ENCODE data around the gene DLGAP1.

The DLGAP1 gene

GRCh38 chr18:3511980-3512379 lies 943.1 kb downstream of the DLGAP1 start:
- no peaks in the 10 kb centered on the region for H3K27me3 ChIP-seq (ENCODE audit: insufficient read depth, insufficient read length)
- no peak overlapping the region for H3K4me3 ChIP-seq (ENCODE audit: insufficient read length, low read depth)
- H3K9me3 ChIP-seq (ENCODE audit: insufficient read depth, low read length) = no peaks in the 10 kb centered on the region
- no peak for DNase-seq (ENCODE audit: low read depth, low spot score)
- TF ChIP-seq ZNF274 (IDR thresholded peaks at IDR 0.05; ENCODE audit: low read depth, low read length) = no peak
- no peak for TF ChIP-seq YY1 (IDR thresholded peaks at IDR 0.05; ENCODE audit: insufficient read depth, insufficient read length)
- TF ChIP-seq SUZ12 (IDR thresholded peaks at IDR 0.05; ENCODE audit: extremely low read depth, insufficient read depth, insufficient read length) = no peak
- H3K4me1 ChIP-seq (ENCODE audit: insufficient read depth, insufficient read length) = no peaks in the 10 kb centered on the region
- H3K36me3 ChIP-seq (ENCODE audit: insufficient read depth, insufficient read length, low read length) = no peaks in the 10 kb centered on the region
- no peak overlapping the region for H3K9ac ChIP-seq (ENCODE audit: insufficient read length, low read depth)

GRCh38 chr18:3510896-3511295 lies 944.2 kb downstream of the DLGAP1 start:
- no peak overlapping the region for H3K9ac ChIP-seq (ENCODE audit: insufficient read length, low read depth)
- TF ChIP-seq SUZ12 (IDR thresholded peaks at IDR 0.05; ENCODE audit: extremely low read depth, insufficient read depth, insufficient read length) (no peak), ZNF274 (IDR thresholded peaks at IDR 0.05; ENCODE audit: low read depth, low read length) (no peak), YY1 (IDR thresholded peaks at IDR 0.05; ENCODE audit: insufficient read depth, insufficient read length) (no peak)
- no peak overlapping the region for H3K4me3 ChIP-seq (ENCODE audit: insufficient read length, low read depth)
- no peaks in the 10 kb centered on the region for H3K4me1 ChIP-seq (ENCODE audit: insufficient read depth, insufficient read length)
- no peaks in the 10 kb centered on the region for H3K36me3 ChIP-seq (ENCODE audit: insufficient read depth, insufficient read length, low read length)
- no peaks in the 10 kb centered on the region for H3K27me3 ChIP-seq (ENCODE audit: insufficient read depth, insufficient read length)
- no peaks in the 10 kb centered on the region for H3K9me3 ChIP-seq (ENCODE audit: insufficient read depth, low read length)
- DNase-seq (ENCODE audit: low read depth, low spot score) = no peak

GRCh38 chr18:3510024-3510423 lies 945.1 kb downstream of the DLGAP1 start:
- Histone ChIP-seq H3K4me3 (ENCODE audit: insufficient read length, low read depth) (no peak overlapping the region), H3K27me3 (ENCODE audit: insufficient read depth, insufficient read length) (no peaks in the 10 kb centered on the region), H3K4me1 (ENCODE audit: insufficient read depth, insufficient read length) (no peaks in the 10 kb centered on the region), H3K9ac (ENCODE audit: insufficient read length, low read depth) (no peak overlapping the region), H3K36me3 (ENCODE audit: insufficient read depth, insufficient read length, low read length) (no peaks in the 10 kb centered on the region), H3K9me3 (ENCODE audit: insufficient read depth, low read length) (no peaks in the 10 kb centered on the region)
- TF ChIP-seq YY1 (IDR thresholded peaks at IDR 0.05; ENCODE audit: insufficient read depth, insufficient read length) (no peak), ZNF274 (IDR thresholded peaks at IDR 0.05; ENCODE audit: low read depth, low read length) (no peak), SUZ12 (IDR thresholded peaks at IDR 0.05; ENCODE audit: extremely low read depth, insufficient read depth, insufficient read length) (no peak)
- no peak for DNase-seq (ENCODE audit: low read depth, low spot score)

- TF ChIP-seq YY1 (IDR thresholded peaks at IDR 0.05; ENCODE audit: insufficient read depth, insufficient read length) = no peak
- TF ChIP-seq ZNF274 (IDR thresholded peaks at IDR 0.05; ENCODE audit: low read depth, low read length) = no peak
- TF ChIP-seq SUZ12 (IDR thresholded peaks at IDR 0.05; ENCODE audit: extremely low read depth, insufficient read depth, insufficient read length) = no peak
- Histone ChIP-seq H3K27me3 (ENCODE audit: insufficient read depth, insufficient read length) (no peaks in the 10 kb centered on the region), H3K36me3 (ENCODE audit: insufficient read depth, insufficient read length, low read length) (no peaks in the 10 kb centered on the region), H3K4me1 (ENCODE audit: insufficient read depth, insufficient read length) (no peaks in the 10 kb centered on the region), H3K9ac (ENCODE audit: insufficient read length, low read depth) (peak overlapping the region; percentile 52), H3K9me3 (ENCODE audit: insufficient read depth, low read length) (no peaks in the 10 kb centered on the region), H3K4me3 (ENCODE audit: insufficient read length, low read depth) (no peak overlapping the region)
- no peak for DNase-seq (ENCODE audit: low read depth, low spot score)
Measured at GRCh38 chr18:3508576-3509549, 946.2 kb downstream of the DLGAP1 start.

- Histone ChIP-seq H3K9ac (ENCODE audit: insufficient read length, low read depth) (no peak overlapping the region), H3K9me3 (ENCODE audit: insufficient read depth, low read length) (no peaks in the 10 kb centered on the region), H3K27me3 (ENCODE audit: insufficient read depth, insufficient read length) (peaks cover 5% of the 10 kb centered on the region), H3K36me3 (ENCODE audit: insufficient read depth, insufficient read length, low read length) (no peaks in the 10 kb centered on the region), H3K4me3 (ENCODE audit: insufficient read length, low read depth) (no peak overlapping the region), H3K4me1 (ENCODE audit: insufficient read depth, insufficient read length) (peaks cover 2% of the 10 kb centered on the region)
- no peak for TF ChIP-seq SUZ12 (IDR thresholded peaks at IDR 0.05; ENCODE audit: extremely low read depth, insufficient read depth, insufficient read length)
- TF ChIP-seq ZNF274 (IDR thresholded peaks at IDR 0.05; ENCODE audit: low read depth, low read length) = no peak
- no peak for TF ChIP-seq YY1 (IDR thresholded peaks at IDR 0.05; ENCODE audit: insufficient read depth, insufficient read length)
- DNase-seq (ENCODE audit: low read depth, low spot score) = no peak
Measured at GRCh38 chr18:3504637-3505036, 950.5 kb downstream of the DLGAP1 start.

- no peak overlapping the region for H3K4me3 ChIP-seq (ENCODE audit: insufficient read length, low read depth)
- H3K9ac ChIP-seq (ENCODE audit: insufficient read length, low read depth) = no peak overlapping the region
- peaks cover 23% of the 10 kb centered on the region for H3K27me3 ChIP-seq (ENCODE audit: insufficient read depth, insufficient read length)
- H3K4me1 ChIP-seq (ENCODE audit: insufficient read depth, insufficient read length) = peaks cover 2% of the 10 kb centered on the region
- no peak for DNase-seq (ENCODE audit: low read depth, low spot score)
- no peaks in the 10 kb centered on the region for H3K9me3 ChIP-seq (ENCODE audit: insufficient read depth, low read length)
- no peak for TF ChIP-seq YY1 (IDR thresholded peaks at IDR 0.05; ENCODE audit: insufficient read depth, insufficient read length)
- no peak for TF ChIP-seq SUZ12 (IDR thresholded peaks at IDR 0.05; ENCODE audit: extremely low read depth, insufficient read depth, insufficient read length)
- no peak for TF ChIP-seq ZNF274 (IDR thresholded peaks at IDR 0.05; ENCODE audit: low read depth, low read length)
- no peaks in the 10 kb centered on the region for H3K36me3 ChIP-seq (ENCODE audit: insufficient read depth, insufficient read length, low read length)
Measured at GRCh38 chr18:3502650-3503049, 952.5 kb downstream of the DLGAP1 start.

- H3K9ac ChIP-seq (ENCODE audit: insufficient read length, low read depth) = no peak overlapping the region
- no peak overlapping the region for H3K4me3 ChIP-seq (ENCODE audit: insufficient read length, low read depth)
- peaks cover 2% of the 10 kb centered on the region for H3K4me1 ChIP-seq (ENCODE audit: insufficient read depth, insufficient read length)
- DNase-seq (ENCODE audit: low read depth, low spot score) = no peak
- no peaks in the 10 kb centered on the region for H3K9me3 ChIP-seq (ENCODE audit: insufficient read depth, low read length)
- H3K36me3 ChIP-seq (ENCODE audit: insufficient read depth, insufficient read length, low read length) = no peaks in the 10 kb centered on the region
- TF ChIP-seq ZNF274 (IDR thresholded peaks at IDR 0.05; ENCODE audit: low read depth, low read length) (no peak), YY1 (IDR thresholded peaks at IDR 0.05; ENCODE audit: insufficient read depth, insufficient read length) (no peak), SUZ12 (IDR thresholded peaks at IDR 0.05; ENCODE audit: extremely low read depth, insufficient read depth, insufficient read length) (no peak)
- H3K27me3 ChIP-seq (ENCODE audit: insufficient read depth, insufficient read length) = peaks cover 31% of the 10 kb centered on the region
Measured at GRCh38 chr18:3500016-3500415, 955.1 kb downstream of the DLGAP1 start.
